HepG2 (cell line): Measurements from ENCODE around the gene GNAI2. TPM values are rescaled to one million over a fixed set of nuclear protein-coding genes. Genes with fewer than 3 reads are reported as not detected.
A peak's percentile ranks its signal among the peaks of the same experiment; 100 is the strongest.

Source experiments
- ATF7-NPFF ChIP-seq: sonication (generic); formaldehyde crosslinking; IDR thresholded peaks from 2 replicates; pipeline ENCODE4 v1.8.1; 2023; ENCODE audit warnings: mild to moderate bottlenecking, low read depth, missing genetic modification reagents, moderate library complexity
- CBFB ChIP-seq: sonication (generic); formaldehyde crosslinking; IDR thresholded peaks from 2 replicates; pipeline ENCODE4 v1.4.0; 2020; ENCODE audit warnings: missing genetic modification reagents
- JUN ChIP-seq: sonication (generic); formaldehyde crosslinking; IDR thresholded peaks from 2 replicates; pipeline ENCODE4 v1.4.0; 2020; ENCODE audit warnings: mild to moderate bottlenecking, missing genetic modification reagents
- SALL1 ChIP-seq: sonication (generic); formaldehyde crosslinking; IDR thresholded peaks from 2 replicates; pipeline ENCODE4 v1.8.0; 2022; ENCODE audit warnings: mild to moderate bottlenecking, missing genetic modification reagents
- SP1 ChIP-seq, 2 experiments: fragments of 450-650 bp in 1 of 2; sonication (generic) in 1 of 2; formaldehyde crosslinking in 1 of 2; IDR thresholded peaks; 2 replicates each; pipeline versions ENCODE4 v1.4.0 to v1.6.1; 2016 to 2020; ENCODE audit warnings: missing genetic modification reagents in 1 of 2
- SSRP1 ChIP-seq: IDR thresholded peaks from 2 replicates; pipeline ENCODE4 v1.6.1; 2016; ENCODE audit warnings: control low read depth
- ZBTB7A ChIP-seq: sonication (generic); formaldehyde crosslinking; IDR thresholded peaks from 2 replicates; pipeline ENCODE4 v1.8.0; 2022; ENCODE audit warnings: mild to moderate bottlenecking, missing genetic modification reagents
- ZMYM4 ChIP-seq: sonication (generic); formaldehyde crosslinking; IDR thresholded peaks from 2 replicates; pipeline ENCODE4 v1.8.1; 2023; ENCODE audit warnings: mild to moderate bottlenecking, missing genetic modification reagents
- ZNF326 ChIP-seq: sonication (generic); formaldehyde crosslinking; IDR thresholded peaks from 2 replicates; pipeline ENCODE4 v1.4.0; 2020; ENCODE audit warnings: missing genetic modification reagents, borderline replicate concordance
- polyA plus RNA-seq, 8 experiments: library from polyadenylated mRNA; depleted of rRNA in 3 of 8; stranded (reverse) in 7 of 8; unstranded in 1 of 8; fragments of >200 nt; fragmentation: Illumina TruSeq in 4 of 8; extraction: Trizol in 4 of 8; gene quantifications; 2 replicates each; pipeline versions ENCODE4 v1.2.1 to v1.2.3, GENCODE V29; 2011 to 2016; ENCODE audit warnings: low read depth in 4 of 8, missing spikeins in 1 of 8, mixed read lengths in 1 of 8; ENCODE audit not compliant: insufficient read depth in 1 of 8
- total RNA-seq, 5 experiments: library from RNA; depleted of rRNA; stranded (reverse); fragments of >200 nt; fragmentation: Illumina TruSeq; extraction: Trizol; gene quantifications; 2 replicates each; pipeline ENCODE4 v1.2.3, GENCODE V29; 2016; ENCODE audit warnings: low read depth in 1 of 5
- TF ChIP-seq, protein P1 (sequence below): sonication (generic); formaldehyde crosslinking; IDR thresholded peaks from 2 replicates; pipeline ENCODE4 v1.4.0; 2020; ENCODE audit warnings: missing genetic modification reagents, mild to moderate bottlenecking, borderline replicate concordance
- TF ChIP-seq, protein P2 (sequence below): sonication (generic); formaldehyde crosslinking; IDR thresholded peaks from 2 replicates; pipeline ENCODE4 v1.9.0; 2021; ENCODE audit warnings: missing genetic modification reagents, mild to moderate bottlenecking, borderline replicate concordance
- TF ChIP-seq, protein P3 (sequence below): IDR thresholded peaks from 2 replicates; pipeline ENCODE4 v1.4.0; 2020; ENCODE audit warnings: mild to moderate bottlenecking, missing genetic modification reagents
- TF ChIP-seq, protein P4 (sequence below): sonication (generic); formaldehyde crosslinking; IDR thresholded peaks from 2 replicates; pipeline ENCODE4 v1.5.0; 2020; ENCODE audit warnings: missing genetic modification reagents, mild to moderate bottlenecking, borderline replicate concordance
- TF ChIP-seq, protein P5 (sequence below): IDR thresholded peaks from 2 replicates; pipeline ENCODE4 v1.6.1; 2018; ENCODE audit warnings: missing genetic modification reagents

Gene GNAI2
- total and polyA plus RNA-seq, 2 of the 13 experiments (the other 11 are each of a cell fraction or from before 2014, with no cell fraction given) = 51.1 to 66.2 TPM

DNA sequence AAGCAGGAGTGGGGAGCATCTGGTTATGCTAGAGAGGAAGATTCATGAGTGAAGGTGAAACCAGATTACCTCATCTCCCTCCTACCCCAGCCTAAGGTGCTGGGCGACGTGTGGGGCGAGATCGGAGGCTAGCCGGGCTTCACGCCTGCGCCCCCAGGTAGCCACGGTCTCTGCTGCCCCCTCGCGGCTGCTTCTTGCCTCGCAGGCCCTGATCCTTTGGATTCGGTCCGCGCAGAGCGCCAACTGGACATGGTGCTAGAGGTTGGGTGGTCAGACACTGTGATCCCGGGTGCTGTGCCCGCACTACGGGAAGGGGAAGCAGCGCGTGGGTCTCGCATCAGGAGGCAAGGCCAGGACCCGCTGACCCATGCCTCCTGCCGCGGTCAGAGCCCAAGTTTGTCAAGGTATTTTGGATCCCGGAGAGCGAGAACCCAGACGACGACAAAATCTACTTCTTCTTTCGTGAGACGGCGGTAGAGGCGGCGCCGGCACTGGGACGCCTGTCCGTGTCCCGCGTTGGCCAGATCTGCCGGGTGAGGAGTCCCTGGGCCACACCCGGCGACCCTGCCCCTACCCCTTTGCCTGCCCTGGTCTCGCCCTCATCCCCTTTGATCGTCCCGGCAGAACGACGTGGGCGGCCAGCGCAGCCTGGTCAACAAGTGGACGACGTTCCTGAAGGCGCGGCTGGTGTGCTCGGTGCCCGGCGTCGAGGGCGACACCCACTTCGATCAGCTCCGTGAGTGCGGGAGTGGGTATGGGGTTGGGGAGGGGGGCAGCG lies 37.1 kb downstream of the GNAI2 start (continued):
- TF ChIP-seq ZNF326 (CRISPR knock-in tag) (peak; percentile 68; the same call in 1 of the 2 replicates), SSRP1 (peak; percentile 48; the same call in 1 of the 2 replicates), ATF7-NPFF (0 out of 2 replicates have a peak, but pooled peaks have one; percentile 59), SALL1 (peak; percentile 79), SP1 (IDR thresholded peaks at IDR 0.05) (no peak), SP1 (CRISPR knock-in tag; IDR thresholded peaks at IDR 0.05) (peak; percentile 40; the same call in 1 of the 2 replicates), JUN (CRISPR knock-in tag) (0 out of 2 replicates have a peak, but pooled peaks have one; percentile 21), CBFB (CRISPR knock-in tag) (peak; percentile 44; the same call in 1 of the 2 replicates), ZBTB7A (CRISPR knock-in tag) (peak; percentile 72; the same call in 1 of the 2 replicates), ZMYM4 (CRISPR knock-in tag) (peak; percentile 59; the same call in 1 of the 2 replicates)
- TF ChIP-seq, protein P1, sequence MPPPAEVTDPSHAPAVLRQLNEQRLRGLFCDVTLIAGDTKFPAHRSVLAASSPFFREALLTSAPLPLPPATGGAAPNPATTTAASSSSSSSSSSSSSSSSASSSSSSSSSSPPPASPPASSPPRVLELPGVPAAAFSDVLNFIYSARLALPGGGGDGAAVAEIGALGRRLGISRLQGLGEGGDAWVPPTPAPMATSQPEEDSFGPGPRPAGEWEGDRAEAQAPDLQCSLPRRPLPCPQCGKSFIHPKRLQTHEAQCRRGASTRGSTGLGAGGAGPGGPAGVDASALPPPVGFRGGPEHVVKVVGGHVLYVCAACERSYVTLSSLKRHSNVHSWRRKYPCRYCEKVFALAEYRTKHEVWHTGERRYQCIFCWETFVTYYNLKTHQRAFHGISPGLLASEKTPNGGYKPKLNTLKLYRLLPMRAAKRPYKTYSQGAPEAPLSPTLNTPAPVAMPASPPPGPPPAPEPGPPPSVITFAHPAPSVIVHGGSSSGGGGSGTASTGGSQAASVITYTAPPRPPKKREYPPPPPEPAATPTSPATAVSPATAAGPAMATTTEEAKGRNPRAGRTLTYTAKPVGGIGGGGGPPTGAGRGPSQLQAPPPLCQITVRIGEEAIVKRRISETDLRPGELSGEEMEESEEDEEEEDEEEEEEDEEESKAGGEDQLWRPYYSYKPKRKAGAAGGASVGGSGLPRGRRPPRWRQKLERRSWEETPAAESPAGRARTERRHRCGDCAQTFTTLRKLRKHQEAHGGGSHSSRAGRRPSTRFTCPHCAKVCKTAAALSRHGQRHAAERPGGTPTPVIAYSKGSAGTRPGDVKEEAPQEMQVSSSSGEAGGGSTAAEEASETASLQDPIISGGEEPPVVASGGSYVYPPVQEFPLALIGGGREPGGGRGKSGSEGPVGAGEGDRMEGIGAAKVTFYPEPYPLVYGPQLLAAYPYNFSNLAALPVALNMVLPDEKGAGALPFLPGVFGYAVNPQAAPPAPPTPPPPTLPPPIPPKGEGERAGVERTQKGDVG (CRISPR knock-in tag) = peak; percentile 93
- TF ChIP-seq, protein P2, sequence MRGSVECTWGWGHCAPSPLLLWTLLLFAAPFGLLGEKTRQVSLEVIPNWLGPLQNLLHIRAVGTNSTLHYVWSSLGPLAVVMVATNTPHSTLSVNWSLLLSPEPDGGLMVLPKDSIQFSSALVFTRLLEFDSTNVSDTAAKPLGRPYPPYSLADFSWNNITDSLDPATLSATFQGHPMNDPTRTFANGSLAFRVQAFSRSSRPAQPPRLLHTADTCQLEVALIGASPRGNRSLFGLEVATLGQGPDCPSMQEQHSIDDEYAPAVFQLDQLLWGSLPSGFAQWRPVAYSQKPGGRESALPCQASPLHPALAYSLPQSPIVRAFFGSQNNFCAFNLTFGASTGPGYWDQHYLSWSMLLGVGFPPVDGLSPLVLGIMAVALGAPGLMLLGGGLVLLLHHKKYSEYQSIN (CRISPR knock-in tag) = no peak
- TF ChIP-seq, protein P3, sequence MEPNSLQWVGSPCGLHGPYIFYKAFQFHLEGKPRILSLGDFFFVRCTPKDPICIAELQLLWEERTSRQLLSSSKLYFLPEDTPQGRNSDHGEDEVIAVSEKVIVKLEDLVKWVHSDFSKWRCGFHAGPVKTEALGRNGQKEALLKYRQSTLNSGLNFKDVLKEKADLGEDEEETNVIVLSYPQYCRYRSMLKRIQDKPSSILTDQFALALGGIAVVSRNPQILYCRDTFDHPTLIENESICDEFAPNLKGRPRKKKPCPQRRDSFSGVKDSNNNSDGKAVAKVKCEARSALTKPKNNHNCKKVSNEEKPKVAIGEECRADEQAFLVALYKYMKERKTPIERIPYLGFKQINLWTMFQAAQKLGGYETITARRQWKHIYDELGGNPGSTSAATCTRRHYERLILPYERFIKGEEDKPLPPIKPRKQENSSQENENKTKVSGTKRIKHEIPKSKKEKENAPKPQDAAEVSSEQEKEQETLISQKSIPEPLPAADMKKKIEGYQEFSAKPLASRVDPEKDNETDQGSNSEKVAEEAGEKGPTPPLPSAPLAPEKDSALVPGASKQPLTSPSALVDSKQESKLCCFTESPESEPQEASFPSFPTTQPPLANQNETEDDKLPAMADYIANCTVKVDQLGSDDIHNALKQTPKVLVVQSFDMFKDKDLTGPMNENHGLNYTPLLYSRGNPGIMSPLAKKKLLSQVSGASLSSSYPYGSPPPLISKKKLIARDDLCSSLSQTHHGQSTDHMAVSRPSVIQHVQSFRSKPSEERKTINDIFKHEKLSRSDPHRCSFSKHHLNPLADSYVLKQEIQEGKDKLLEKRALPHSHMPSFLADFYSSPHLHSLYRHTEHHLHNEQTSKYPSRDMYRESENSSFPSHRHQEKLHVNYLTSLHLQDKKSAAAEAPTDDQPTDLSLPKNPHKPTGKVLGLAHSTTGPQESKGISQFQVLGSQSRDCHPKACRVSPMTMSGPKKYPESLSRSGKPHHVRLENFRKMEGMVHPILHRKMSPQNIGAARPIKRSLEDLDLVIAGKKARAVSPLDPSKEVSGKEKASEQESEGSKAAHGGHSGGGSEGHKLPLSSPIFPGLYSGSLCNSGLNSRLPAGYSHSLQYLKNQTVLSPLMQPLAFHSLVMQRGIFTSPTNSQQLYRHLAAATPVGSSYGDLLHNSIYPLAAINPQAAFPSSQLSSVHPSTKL = peak; percentile 58
- TF ChIP-seq, protein P4, sequence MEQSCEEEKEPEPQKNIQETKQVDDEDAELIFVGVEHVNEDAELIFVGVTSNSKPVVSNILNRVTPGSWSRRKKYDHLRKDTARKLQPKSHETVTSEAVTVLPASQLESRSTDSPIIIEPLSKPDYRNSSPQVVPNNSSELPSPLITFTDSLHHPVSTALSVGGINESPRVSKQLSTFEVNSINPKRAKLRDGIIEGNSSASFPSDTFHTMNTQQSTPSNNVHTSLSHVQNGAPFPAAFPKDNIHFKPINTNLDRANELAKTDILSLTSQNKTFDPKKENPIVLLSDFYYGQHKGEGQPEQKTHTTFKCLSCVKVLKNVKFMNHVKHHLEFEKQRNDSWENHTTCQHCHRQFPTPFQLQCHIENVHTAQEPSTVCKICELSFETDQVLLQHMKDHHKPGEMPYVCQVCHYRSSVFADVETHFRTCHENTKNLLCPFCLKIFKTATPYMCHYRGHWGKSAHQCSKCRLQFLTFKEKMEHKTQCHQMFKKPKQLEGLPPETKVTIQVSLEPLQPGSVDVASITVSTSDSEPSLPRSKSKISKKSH (CRISPR knock-in tag) = peak; percentile 39; the same call in 1 of the 2 replicates
- TF ChIP-seq, protein P5, sequence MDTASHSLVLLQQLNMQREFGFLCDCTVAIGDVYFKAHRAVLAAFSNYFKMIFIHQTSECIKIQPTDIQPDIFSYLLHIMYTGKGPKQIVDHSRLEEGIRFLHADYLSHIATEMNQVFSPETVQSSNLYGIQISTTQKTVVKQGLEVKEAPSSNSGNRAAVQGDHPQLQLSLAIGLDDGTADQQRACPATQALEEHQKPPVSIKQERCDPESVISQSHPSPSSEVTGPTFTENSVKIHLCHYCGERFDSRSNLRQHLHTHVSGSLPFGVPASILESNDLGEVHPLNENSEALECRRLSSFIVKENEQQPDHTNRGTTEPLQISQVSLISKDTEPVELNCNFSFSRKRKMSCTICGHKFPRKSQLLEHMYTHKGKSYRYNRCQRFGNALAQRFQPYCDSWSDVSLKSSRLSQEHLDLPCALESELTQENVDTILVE (CRISPR knock-in tag) = peak; percentile 77; the same call in 1 of the 2 replicates
